Spleen (tissue), 11 donors: ENCODE data around the gene WDR64. TPM values are rescaled to one million over a fixed set of nuclear protein-coding genes. Genes with fewer than 3 reads are reported as not detected.

ENCODE experiments used
- DNase-seq: peaks from one replicate; pipeline ENCODE4 v3.0.0-alpha.2; 2020
- H3K27ac ChIP-seq, 8 donors: fragments of 200-600 bp; sonication (generic) in 7 of 8; 1 replicate in 4 of 8; 2 replicates in 4 of 8; pipeline versions ENCODE4 v1.5.0 to v1.8.0; 2016 to 2021; ENCODE audit warnings: inconsistent platforms in 4 of 8, mild to moderate bottlenecking in 4 of 8, moderate library complexity in 1 of 8
- H3K27me3 ChIP-seq, 7 donors: fragments of 200-600 bp; sonication (generic) in 6 of 7; replicated peaks in 1 of 7; 1 replicate in 4 of 7; 2 replicates in 3 of 7; pipeline versions ENCODE4 v1.5.0 to v1.8.0; 2016 to 2021; ENCODE audit warnings: inconsistent platforms in 3 of 7, mild to moderate bottlenecking in 1 of 7
- H3K36me3 ChIP-seq, 6 donors: fragments of 200-600 bp; sonication (generic) in 5 of 6; 1 replicate in 4 of 6; 2 replicates in 2 of 6; pipeline versions ENCODE4 v1.5.0 to v1.8.0; 2016 to 2021; ENCODE audit warnings: inconsistent platforms in 2 of 6
- H3K4me1 ChIP-seq, 6 donors: fragments of 200-600 bp; sonication (generic) in 5 of 6; 1 replicate in 3 of 6; 2 replicates in 3 of 6; pipeline versions ENCODE4 v1.5.0 to v1.8.0; 2016 to 2021; ENCODE audit warnings: inconsistent platforms in 3 of 6
- H3K4me3 ChIP-seq, 8 donors: fragments of 200-600 bp; sonication (generic) in 7 of 8; 1 replicate in 4 of 8; 2 replicates in 4 of 8; pipeline versions ENCODE4 v1.5.0 to v1.8.0; 2016 to 2021; ENCODE audit warnings: inconsistent platforms in 4 of 8, mild to moderate bottlenecking in 4 of 8, moderate library complexity in 2 of 8
- H3K9me3 ChIP-seq, 8 donors: fragments of 200-600 bp; sonication (generic) in 7 of 8; 1 replicate in 4 of 8; 2 replicates in 4 of 8; pipeline versions ENCODE4 v1.5.0 to v1.8.0; 2016 to 2021; ENCODE audit warnings: inconsistent platforms in 4 of 8
- POLR2A ChIP-seq, 3 donors: fragments of 450-650 bp; IDR thresholded peaks; one replicate each; pipeline ENCODE4 v1.5.1; 2017; ENCODE audit warnings: antibody characterized with exemption in 3 of 3, mild to moderate bottlenecking in 1 of 3
- POLR2AphosphoS5 ChIP-seq, 3 donors: sonication (generic); formaldehyde crosslinking; IDR thresholded peaks; one replicate each; pipeline ENCODE4 v1.5.1; 2017; ENCODE audit warnings: antibody characterized with exemption in 3 of 3
- WGBS, 5 donors: extraction: QIAGEN DNeasy Blood & Tissue Kit in 3 of 5; methylation state at CpG; one replicate each; pipeline versions ENCODE4 v1.1.5 to v1.1.7; 2013 to 2018; 5-methylcytosine and 5-hydroxymethylcytosine counted together
- intact Hi-C: fragments of 100-400 bp; cut with DNase I; formaldehyde crosslinking; loops from one replicate; pipeline ENCODE4 v1.15.0; 2023; ENCODE audit warnings: low total_unique reads
- polyA plus RNA-seq, 3 donors: library from polyadenylated mRNA; stranded (reverse); fragments of 200-250 nt; gene quantifications; one replicate each; pipeline ENCODE4 v1.2.1, GENCODE V29; 2013
- total RNA-seq, 7 donors: library from RNA; depleted of rRNA in 3 of 7; stranded (reverse); fragments of >200 nt in 3 of 7; fragmentation: NEBNext Ultra II Directional in 4 of 7; extraction: Animal tissue kit (Norgen Biotek cat#: 25700) in 4 of 7; gene quantifications; one replicate each; pipeline versions ENCODE4 v1.1.0 to v1.2.1, GENCODE V29; 2016 to 2021
- TF ChIP-seq, protein P1 (sequence below), 11 experiments: fragments of 200-600 bp in 7 of 11; fragments of 450-650 bp in 4 of 11; sonication (generic) in 4 of 11; IDR thresholded peaks in 8 of 11; conservative IDR thresholded peaks in 3 of 11; 1 replicate in 7 of 11; 2 replicates in 4 of 11; pipeline versions ENCODE4 v1.4.0 to v1.8.0; 2016 to 2021; ENCODE audit warnings: antibody characterized with exemption in 11 of 11, inconsistent platforms in 4 of 11, mild to moderate bottlenecking in 1 of 11
- donor health status: healthy with polysubstance abuse.
- donor health status: DM: no; HTN: no; CAD: no; lungs with moderate emphysema.
- donor health status: DM: no; HTN: no; CAD: no.
- donor health status: Bipolar disorder and iron deficiency.
- donor health status: healthy.
- donor health status: DM: no; HTN: no; CAD: no.
- donor health status: DM: yes; HTN: yes; CAD: no.

WDR64 gene
- total and polyA plus RNA-seq, 10 donors: 0.03 to 0.55 (median 0.26) TPM; not detected in 3

DNA sequence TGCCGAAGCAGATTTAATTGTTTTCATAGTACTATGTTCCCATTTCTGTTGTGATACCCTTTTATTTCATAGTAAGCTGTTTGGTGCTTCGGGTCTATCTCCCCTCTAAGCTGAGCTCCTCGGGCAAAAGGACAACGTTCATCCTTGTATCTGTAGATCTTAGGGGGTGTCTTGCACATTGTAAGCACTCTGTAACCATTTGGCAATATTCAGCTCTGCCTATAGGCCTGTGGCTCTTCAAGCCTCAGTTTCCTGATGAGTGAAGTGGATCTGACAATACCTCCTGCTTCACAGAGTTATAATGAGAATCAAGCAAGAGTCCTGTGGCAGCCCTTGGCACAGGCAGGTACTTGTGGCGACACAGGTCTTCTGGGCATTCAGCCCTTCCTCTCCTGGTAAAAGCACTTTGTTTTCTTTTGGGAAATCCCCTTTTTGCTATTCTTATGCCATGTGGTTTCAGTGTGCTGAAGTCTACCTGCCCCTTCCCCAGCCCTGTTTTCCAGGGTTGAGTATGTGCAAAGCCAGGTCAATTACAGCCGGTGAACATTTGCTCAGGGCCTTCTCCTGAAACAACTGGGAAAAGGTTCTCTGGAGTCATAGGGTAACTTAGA, 187.4 kb downstream of the WDR64 start:
- H3K4me1 ChIP-seq: peaks cover 0 to 4% (median 0%) of the 10 kb centered on the region in 6 donors
- TF ChIP-seq, protein P1, sequence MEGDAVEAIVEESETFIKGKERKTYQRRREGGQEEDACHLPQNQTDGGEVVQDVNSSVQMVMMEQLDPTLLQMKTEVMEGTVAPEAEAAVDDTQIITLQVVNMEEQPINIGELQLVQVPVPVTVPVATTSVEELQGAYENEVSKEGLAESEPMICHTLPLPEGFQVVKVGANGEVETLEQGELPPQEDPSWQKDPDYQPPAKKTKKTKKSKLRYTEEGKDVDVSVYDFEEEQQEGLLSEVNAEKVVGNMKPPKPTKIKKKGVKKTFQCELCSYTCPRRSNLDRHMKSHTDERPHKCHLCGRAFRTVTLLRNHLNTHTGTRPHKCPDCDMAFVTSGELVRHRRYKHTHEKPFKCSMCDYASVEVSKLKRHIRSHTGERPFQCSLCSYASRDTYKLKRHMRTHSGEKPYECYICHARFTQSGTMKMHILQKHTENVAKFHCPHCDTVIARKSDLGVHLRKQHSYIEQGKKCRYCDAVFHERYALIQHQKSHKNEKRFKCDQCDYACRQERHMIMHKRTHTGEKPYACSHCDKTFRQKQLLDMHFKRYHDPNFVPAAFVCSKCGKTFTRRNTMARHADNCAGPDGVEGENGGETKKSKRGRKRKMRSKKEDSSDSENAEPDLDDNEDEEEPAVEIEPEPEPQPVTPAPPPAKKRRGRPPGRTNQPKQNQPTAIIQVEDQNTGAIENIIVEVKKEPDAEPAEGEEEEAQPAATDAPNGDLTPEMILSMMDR (IDR thresholded peaks at IDR 0.05 in 8 of 11, conservative IDR thresholded peaks at IDR 0.05 in 3 of 11): no peak
- TF ChIP-seq POLR2AphosphoS5 (IDR thresholded peaks at IDR 0.05) (no peak), POLR2A (IDR thresholded peaks at IDR 0.05) (no peak)
- no peak for DNase-seq
- intact Hi-C loops: no loop called here
- no peak overlapping the region for H3K4me3 ChIP-seq
- H3K27me3 ChIP-seq: no peaks in the 10 kb centered on the region
- no peaks in the 10 kb centered on the region for H3K36me3 ChIP-seq
- no peaks in the 10 kb centered on the region for H3K9me3 ChIP-seq
- no peak overlapping the region for H3K27ac ChIP-seq
- 78 to 89% (median 80%) methylated on average over 6 of the region's 6 CpGs for WGBS, 5 donors

DNA sequence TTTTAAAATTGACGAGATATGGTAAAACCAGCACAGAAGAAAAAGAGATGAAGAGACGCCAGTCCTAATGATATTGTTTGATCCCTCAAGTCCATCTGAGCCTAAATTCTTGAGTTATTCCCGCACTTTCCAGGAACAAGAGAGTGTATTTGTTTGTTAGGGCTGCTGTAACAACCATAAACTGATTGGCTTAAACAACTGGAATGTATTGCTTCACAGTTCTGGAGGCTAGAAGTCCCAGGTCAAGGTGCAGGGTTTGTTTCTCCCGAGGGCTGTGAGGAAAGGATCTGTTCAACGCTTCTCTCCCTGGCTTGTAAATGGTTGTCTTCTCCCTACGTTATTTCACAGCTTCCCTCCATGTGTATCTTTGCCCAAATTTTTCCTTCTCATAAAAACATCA, 188.1 kb downstream of the WDR64 start:
- 87 to 93% (median 91%) methylated on average over 6 of the region's 6 CpGs for WGBS, 5 donors
- intact Hi-C loops: loop anchor here (10.0 kb wide), 1 partner anchor 205 kb away; no protein-coding TSS in a partner anchor
- no peak for DNase-seq
- Histone ChIP-seq H3K9me3 (no peaks in the 10 kb centered on the region), H3K4me1 (peaks cover 0 to 4% (median 0%) of the 10 kb centered on the region in 6 donors), H3K4me3 (no peak overlapping the region), H3K27me3 (no peaks in the 10 kb centered on the region), H3K36me3 (no peaks in the 10 kb centered on the region), H3K27ac (no peak overlapping the region)
- TF ChIP-seq, protein P1 (IDR thresholded peaks at IDR 0.05 in 8 of 11, conservative IDR thresholded peaks at IDR 0.05 in 3 of 11): no peak
- no peak for TF ChIP-seq POLR2A (IDR thresholded peaks at IDR 0.05)
- no peak for TF ChIP-seq POLR2AphosphoS5 (IDR thresholded peaks at IDR 0.05)

DNA sequence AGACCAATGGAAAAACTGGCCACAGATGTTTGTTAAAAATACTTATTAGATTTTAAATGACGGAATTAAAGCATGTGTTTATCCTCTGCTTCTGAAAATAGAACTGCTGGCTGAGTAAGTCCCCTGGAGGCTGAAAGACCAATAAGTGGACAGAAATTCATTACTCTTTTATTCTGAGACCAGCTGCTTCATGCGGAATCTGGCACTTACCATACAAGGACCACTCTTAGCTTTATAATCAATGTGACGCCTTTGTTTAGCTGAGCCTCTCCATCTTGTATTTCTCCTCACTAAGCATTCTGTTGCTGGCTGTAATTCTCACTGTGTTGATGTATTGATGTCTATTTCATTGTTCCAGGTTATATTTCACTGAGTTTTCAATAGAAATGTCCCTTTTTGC, 189.6 kb downstream of the WDR64 start:
- Histone ChIP-seq H3K4me3 (no peak overlapping the region), H3K27me3 (no peaks in the 10 kb centered on the region), H3K4me1 (peaks cover 0 to 4% (median 0%) of the 10 kb centered on the region in 6 donors), H3K27ac (no peak overlapping the region), H3K36me3 (no peaks in the 10 kb centered on the region), H3K9me3 (no peaks in the 10 kb centered on the region)
- intact Hi-C loops: loop anchor here (10.0 kb wide), 1 partner anchor 207 kb away; no protein-coding TSS in a partner anchor
- WGBS, 5 donors: 77 to 89% (median 86%) methylated on average over 3 of the region's 3 CpGs
- no peak for DNase-seq
- TF ChIP-seq, protein P1 (IDR thresholded peaks at IDR 0.05 in 8 of 11, conservative IDR thresholded peaks at IDR 0.05 in 3 of 11): no peak
- TF ChIP-seq POLR2AphosphoS5 (IDR thresholded peaks at IDR 0.05): no peak
- TF ChIP-seq POLR2A (IDR thresholded peaks at IDR 0.05): no peak

DNA sequence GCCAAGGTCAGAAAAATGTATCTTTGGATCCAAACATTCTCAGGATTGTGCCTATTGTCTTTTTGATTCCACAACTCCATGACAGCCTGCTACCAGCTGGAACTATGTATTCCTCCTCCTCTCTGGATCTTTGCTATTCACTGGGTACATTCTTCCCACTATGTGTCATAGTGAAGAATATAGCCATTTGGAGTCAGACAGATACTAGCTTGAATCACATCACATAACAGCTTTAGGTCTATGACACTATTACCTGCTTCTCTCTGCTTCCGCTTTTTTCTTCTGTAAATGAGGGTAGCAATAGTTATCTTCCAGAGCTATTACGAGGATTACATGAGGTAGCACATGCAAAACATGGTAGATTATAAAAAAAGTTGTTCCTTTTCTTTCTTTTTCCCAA, 190.5 kb downstream of the WDR64 start:
- intact Hi-C loops: loop anchor here (10.0 kb wide), 1 partner anchor 208 kb away; no protein-coding TSS in a partner anchor

More for the DNA sequence above, 190.5 kb downstream of the WDR64 start:
- WGBS, 5 donors: 81 to 95% (median 91%) methylated on average over 2 of the region's 2 CpGs
- Histone ChIP-seq H3K27me3 (no peaks in the 10 kb centered on the region), H3K4me3 (no peak overlapping the region), H3K36me3 (no peaks in the 10 kb centered on the region), H3K27ac (no peak overlapping the region), H3K4me1 (peaks cover 0 to 7% (median 6%) of the 10 kb centered on the region in 6 donors), H3K9me3 (no peaks in the 10 kb centered on the region)
- no peak for DNase-seq
- TF ChIP-seq, protein P1 (IDR thresholded peaks at IDR 0.05 in 8 of 11, conservative IDR thresholded peaks at IDR 0.05 in 3 of 11): no peak
- TF ChIP-seq POLR2A (IDR thresholded peaks at IDR 0.05): no peak
- TF ChIP-seq POLR2AphosphoS5 (IDR thresholded peaks at IDR 0.05): no peak
